Liver (tissue), 3 donors: ENCODE results near the gene BCAR1.

Source experiments
- CTCF ChIP-seq: fragments of 150-350 bp; IDR thresholded peaks from 2 replicates; pipeline ENCODE4 v1.5.1; 2017; ENCODE audit warnings: improper control_type of control experiment, low read depth, low read length; ENCODE audit not compliant: missing input control
- TAF1 ChIP-seq: conservative IDR thresholded peaks from 2 replicates; pipeline ENCODE4 v1.6.1; 2016; ENCODE audit warnings: antibody characterized with exemption, mild to moderate bottlenecking
- TF ChIP-seq, protein P1 (sequence below): IDR thresholded peaks from 2 replicates; pipeline ENCODE4 v1.6.1; 2016; ENCODE audit warnings: antibody characterized with exemption
- TF ChIP-seq, protein P2 (sequence below): IDR thresholded peaks from 2 replicates; pipeline ENCODE4 v1.6.1; 2016; ENCODE audit warnings: antibody characterized with exemption
- TF ChIP-seq, protein P3 (sequence below): IDR thresholded peaks from 2 replicates; pipeline ENCODE4 v1.6.1; 2016; ENCODE audit warnings: antibody characterized with exemption
- donor health status: healthy.
- donor health status: healthy.

GRCh38 chr16:75230471-75231110 is 20.8 kb downstream of the BCAR1 start:
- TF ChIP-seq CTCF (no peak), TAF1 (no peak)
- TF ChIP-seq, protein P1, sequence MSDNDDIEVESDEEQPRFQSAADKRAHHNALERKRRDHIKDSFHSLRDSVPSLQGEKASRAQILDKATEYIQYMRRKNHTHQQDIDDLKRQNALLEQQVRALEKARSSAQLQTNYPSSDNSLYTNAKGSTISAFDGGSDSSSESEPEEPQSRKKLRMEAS, result no peak
- TF ChIP-seq, protein P2, sequence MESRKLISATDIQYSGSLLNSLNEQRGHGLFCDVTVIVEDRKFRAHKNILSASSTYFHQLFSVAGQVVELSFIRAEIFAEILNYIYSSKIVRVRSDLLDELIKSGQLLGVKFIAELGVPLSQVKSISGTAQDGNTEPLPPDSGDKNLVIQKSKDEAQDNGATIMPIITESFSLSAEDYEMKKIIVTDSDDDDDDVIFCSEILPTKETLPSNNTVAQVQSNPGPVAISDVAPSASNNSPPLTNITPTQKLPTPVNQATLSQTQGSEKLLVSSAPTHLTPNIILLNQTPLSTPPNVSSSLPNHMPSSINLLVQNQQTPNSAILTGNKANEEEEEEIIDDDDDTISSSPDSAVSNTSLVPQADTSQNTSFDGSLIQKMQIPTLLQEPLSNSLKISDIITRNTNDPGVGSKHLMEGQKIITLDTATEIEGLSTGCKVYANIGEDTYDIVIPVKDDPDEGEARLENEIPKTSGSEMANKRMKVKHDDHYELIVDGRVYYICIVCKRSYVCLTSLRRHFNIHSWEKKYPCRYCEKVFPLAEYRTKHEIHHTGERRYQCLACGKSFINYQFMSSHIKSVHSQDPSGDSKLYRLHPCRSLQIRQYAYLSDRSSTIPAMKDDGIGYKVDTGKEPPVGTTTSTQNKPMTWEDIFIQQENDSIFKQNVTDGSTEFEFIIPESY, result no peak
- TF ChIP-seq, protein P3, sequence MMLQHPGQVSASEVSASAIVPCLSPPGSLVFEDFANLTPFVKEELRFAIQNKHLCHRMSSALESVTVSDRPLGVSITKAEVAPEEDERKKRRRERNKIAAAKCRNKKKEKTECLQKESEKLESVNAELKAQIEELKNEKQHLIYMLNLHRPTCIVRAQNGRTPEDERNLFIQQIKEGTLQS, result no peak
